CD4-positive, alpha-beta T cell (primary cell): Measurements from ENCODE around the gene FNDC3B. TPM values are rescaled to one million over a fixed set of nuclear protein-coding genes. Genes with fewer than 3 reads are reported as not detected.

Source experiments
- ATAC-seq: fragments of 200-7000 bp; cut with Tn5 transposase; one replicate; pipeline ENCODE4 v1.10.0; 2022; ENCODE audit warnings: mild to moderate bottlenecking; ENCODE audit not compliant: poor library complexity
- CTCF ChIA-PET: fragments of 350-600 bp; sonication (Branson Sonifier 250); formaldehyde crosslinking; loops from one replicate; lab custom pipeline; 2021; ENCODE audit warnings: antibody characterized with exemption, inconsistent platforms; lab: Charles Lee
- POLR2A ChIA-PET: fragments of 350-600 bp; sonication (Branson Sonifier 250); formaldehyde crosslinking; loops from one replicate; lab custom pipeline; 2021; ENCODE audit warnings: antibody characterized with exemption, inconsistent platforms; lab: Charles Lee
- DNase-seq, 14 experiments: peaks; one replicate each; pipeline ENCODE4 v3.0.0-alpha.2; 2013 to 2020; ENCODE audit warnings: mixed read lengths in 2 of 14
- H3K27ac ChIP-seq, 2 donors: one replicate each; pipeline versions ENCODE4 v1.5.1 to v1.7.0; 2013; ENCODE audit warnings: low read length in 2 of 2, low read depth in 1 of 2, mild to moderate bottlenecking in 1 of 2
- H3K27me3 ChIP-seq, 2 experiments: 1 replicate in 1 of 2; 2 replicates in 1 of 2; pipeline versions ENCODE4 v1.6.1 to v1.7.0; 2013; ENCODE audit warnings: low read length in 2 of 2, control low read depth in 1 of 2, mild to moderate bottlenecking in 1 of 2, moderate library complexity in 1 of 2; ENCODE audit not compliant: insufficient read depth in 2 of 2, control insufficient read depth in 1 of 2
- H3K36me3 ChIP-seq: one replicate; pipeline ENCODE4 v1.6.1; 2013; ENCODE audit warnings: low read length, control low read depth; ENCODE audit not compliant: insufficient read depth
- H3K4me1 ChIP-seq: one replicate; pipeline ENCODE4 v1.6.1; 2013; ENCODE audit warnings: low read length, control low read depth; ENCODE audit not compliant: insufficient read depth
- H3K4me3 ChIP-seq: one replicate; pipeline ENCODE4 v1.5.1; 2013; ENCODE audit warnings: mild to moderate bottlenecking, low read length, moderate library complexity
- H3K9me3 ChIP-seq, 2 experiments: 1 replicate in 1 of 2; 2 replicates in 1 of 2; pipeline versions ENCODE4 v1.6.1 to v1.7.0; 2013; ENCODE audit warnings: low read length in 2 of 2, mild to moderate bottlenecking in 2 of 2, control low read depth in 1 of 2, moderate library complexity in 1 of 2; ENCODE audit not compliant: control insufficient read depth in 1 of 2, insufficient read depth in 1 of 2
- H3K27ac Mint-ChIP-seq: one replicate; pipeline ENCODE4 v1.8.0; 2020; ENCODE audit warnings: mixed read lengths
- H3K27me3 Mint-ChIP-seq: one replicate; pipeline ENCODE4 v1.8.0; 2021; ENCODE audit warnings: mixed read lengths
- H3K36me3 Mint-ChIP-seq: one replicate; pipeline ENCODE4 v1.8.0; 2021; ENCODE audit warnings: low read depth, mixed read lengths
- H3K4me1 Mint-ChIP-seq: one replicate; pipeline ENCODE4 v1.8.0; 2021; ENCODE audit warnings: low read depth, mixed read lengths
- H3K4me3 Mint-ChIP-seq: one replicate; pipeline ENCODE4 v1.8.0; 2020; ENCODE audit warnings: mild to moderate bottlenecking, mixed read lengths
- H3K9me3 Mint-ChIP-seq: one replicate; pipeline ENCODE4 v1.8.0; 2020; ENCODE audit warnings: mixed read lengths
- intact Hi-C, 2 experiments: fragments of 100-400 bp; cut with DNase I in 1 of 2; cut with micrococcal nuclease in 1 of 2; formaldehyde crosslinking; loops; one replicate each; pipeline versions ENCODE4 v1.15.1 to v1.9.0; 2023 to 2025; cut with DNase I, micrococcal nuclease
- total RNA-seq, 174 experiments: library from RNA in 2 of 174; stranded (reverse) in 2 of 174; gene quantifications; one replicate each; pipeline ENCODE4 v1.2.3 and lab custom pipeline; 2021 to 2026
- TF ChIP-seq, protein P1 (sequence below): fragments of 200-600 bp; IDR thresholded peaks from one replicate; pipeline ENCODE4 v1.8.0; 2022; ENCODE audit warnings: antibody characterized with exemption, mild to moderate bottlenecking

The FNDC3B gene
- total RNA-seq, 2 experiments from 2014 or later: 26.1 to 28.7 TPM

DNA sequence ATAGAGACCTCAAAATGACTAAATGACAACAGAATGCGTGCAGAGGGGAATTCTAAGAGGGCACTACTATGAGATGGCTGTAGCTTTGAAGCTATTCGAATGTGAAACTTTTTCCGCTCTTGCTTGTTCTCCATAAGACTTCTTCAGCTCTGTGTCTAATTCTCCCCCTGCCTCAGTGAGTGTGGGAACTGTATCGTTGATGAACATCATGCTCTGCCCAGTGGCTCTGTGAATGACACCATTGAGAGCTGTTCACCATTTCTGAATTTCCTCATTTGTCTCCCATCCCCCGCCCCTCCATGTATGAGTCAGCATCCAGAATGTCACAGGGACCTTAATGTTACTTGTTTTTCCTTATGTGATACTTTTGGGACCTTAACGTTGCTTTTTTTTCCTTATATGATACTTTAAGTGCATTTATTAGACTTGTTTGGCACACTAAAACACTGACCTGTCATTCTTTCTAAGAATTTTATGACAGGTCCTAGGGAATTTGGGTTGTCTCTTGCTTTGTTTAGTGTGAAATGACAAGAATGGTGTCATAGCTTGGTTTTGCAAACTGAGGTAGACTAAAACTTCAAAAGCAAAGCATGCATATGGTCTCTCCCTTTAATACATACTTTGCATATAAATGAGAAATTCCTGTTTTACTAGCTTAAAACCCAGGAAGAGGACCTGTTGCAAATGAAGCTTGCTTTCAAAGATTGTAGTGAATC lies 99.6 kb downstream of the FNDC3B start:
- no peak overlapping the region for H3K27ac ChIP-seq
- H3K4me1 Mint-ChIP-seq: peaks cover 54% of the 10 kb centered on the region
- ChIA-PET POLR2A (interaction anchor here (0.6 kb wide), 1 partner anchor 93 kb away, joined by 3 read pairs; no protein-coding TSS in a partner anchor), CTCF (interaction anchor here (0.6 to 1.0 kb wide), 4 partner anchors 8 to 110 kb away, joined by 3 to 5 read pairs (median 4); no protein-coding TSS in a partner anchor)
- no peaks in the 10 kb centered on the region for H3K9me3 ChIP-seq
- no peaks in the 10 kb centered on the region for H3K9me3 Mint-ChIP-seq
- DNase-seq (peak in 5 of 14 experiments; percentile 6 to 68 (median 46)), ATAC-seq (no peak)
- H3K36me3 ChIP-seq: no peaks in the 10 kb centered on the region
- intact Hi-C loops: no loop called here
- H3K27ac Mint-ChIP-seq: no peak overlapping the region
- no peak overlapping the region for H3K4me3 Mint-ChIP-seq
- H3K27me3 Mint-ChIP-seq: no peaks in the 10 kb centered on the region
- H3K4me3 ChIP-seq: no peak overlapping the region
- peaks cover 26% of the 10 kb centered on the region for H3K4me1 ChIP-seq
- TF ChIP-seq, protein P1, sequence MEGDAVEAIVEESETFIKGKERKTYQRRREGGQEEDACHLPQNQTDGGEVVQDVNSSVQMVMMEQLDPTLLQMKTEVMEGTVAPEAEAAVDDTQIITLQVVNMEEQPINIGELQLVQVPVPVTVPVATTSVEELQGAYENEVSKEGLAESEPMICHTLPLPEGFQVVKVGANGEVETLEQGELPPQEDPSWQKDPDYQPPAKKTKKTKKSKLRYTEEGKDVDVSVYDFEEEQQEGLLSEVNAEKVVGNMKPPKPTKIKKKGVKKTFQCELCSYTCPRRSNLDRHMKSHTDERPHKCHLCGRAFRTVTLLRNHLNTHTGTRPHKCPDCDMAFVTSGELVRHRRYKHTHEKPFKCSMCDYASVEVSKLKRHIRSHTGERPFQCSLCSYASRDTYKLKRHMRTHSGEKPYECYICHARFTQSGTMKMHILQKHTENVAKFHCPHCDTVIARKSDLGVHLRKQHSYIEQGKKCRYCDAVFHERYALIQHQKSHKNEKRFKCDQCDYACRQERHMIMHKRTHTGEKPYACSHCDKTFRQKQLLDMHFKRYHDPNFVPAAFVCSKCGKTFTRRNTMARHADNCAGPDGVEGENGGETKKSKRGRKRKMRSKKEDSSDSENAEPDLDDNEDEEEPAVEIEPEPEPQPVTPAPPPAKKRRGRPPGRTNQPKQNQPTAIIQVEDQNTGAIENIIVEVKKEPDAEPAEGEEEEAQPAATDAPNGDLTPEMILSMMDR: no peak
- peaks cover under 1% of the 10 kb centered on the region for H3K36me3 Mint-ChIP-seq
- no peaks in the 10 kb centered on the region for H3K27me3 ChIP-seq

DNA sequence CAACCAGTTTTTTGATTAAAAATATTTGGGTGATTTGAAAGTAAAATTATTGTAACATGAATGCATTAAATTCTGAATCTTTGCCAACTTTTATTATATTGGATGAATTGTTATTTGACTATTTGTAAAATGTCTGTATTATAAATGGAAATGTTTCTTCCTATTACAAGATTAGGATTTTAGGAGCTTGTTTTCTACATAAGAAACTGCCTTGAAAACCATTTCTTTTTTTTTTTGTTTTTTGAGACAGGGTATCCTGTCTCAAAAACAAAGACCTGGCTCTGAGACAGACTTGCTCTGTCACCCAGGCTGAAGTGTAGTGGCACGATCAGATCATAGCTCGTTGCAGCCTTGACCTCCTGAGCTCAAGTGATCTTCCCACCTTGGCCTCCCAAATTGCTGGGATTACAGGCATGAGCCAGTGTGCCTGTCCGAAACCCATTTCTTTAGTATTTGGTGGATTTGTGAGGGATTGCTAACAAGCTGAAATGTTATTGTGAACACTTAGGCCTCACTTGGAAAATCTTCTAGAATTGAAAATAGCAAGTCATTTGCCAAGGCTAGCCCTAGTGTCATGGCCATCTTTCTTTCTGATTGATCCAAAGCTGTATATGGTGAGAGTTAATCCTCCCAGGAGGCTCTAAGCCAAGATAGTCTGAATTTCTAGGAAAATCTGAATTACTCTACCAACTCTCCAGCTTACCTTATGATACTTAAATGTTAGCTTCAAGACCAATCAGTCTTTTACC lies 100.3 kb downstream of the FNDC3B start:
- Histone ChIP-seq H3K4me3 (no peak overlapping the region), H3K4me1 (peaks cover 25% of the 10 kb centered on the region), H3K27me3 (no peaks in the 10 kb centered on the region), H3K36me3 (no peaks in the 10 kb centered on the region), H3K27ac (no peak overlapping the region), H3K9me3 (no peaks in the 10 kb centered on the region)
- H3K27ac Mint-ChIP-seq: no peak overlapping the region
- no peaks in the 10 kb centered on the region for H3K27me3 Mint-ChIP-seq
- TF ChIP-seq, protein P1: no peak
- DNase-seq (no peak), ATAC-seq (no peak)
- no peak overlapping the region for H3K4me3 Mint-ChIP-seq
- ChIA-PET CTCF (interaction anchor here (0.6 to 1.0 kb wide), 5 partner anchors 8 to 110 kb away, joined by 3 to 5 read pairs (median 3); no protein-coding TSS in a partner anchor), POLR2A (interaction anchor here (0.6 kb wide), 1 partner anchor 94 kb away, joined by 3 read pairs; no protein-coding TSS in a partner anchor)
- no peaks in the 10 kb centered on the region for H3K36me3 Mint-ChIP-seq
- peaks cover 57% of the 10 kb centered on the region for H3K4me1 Mint-ChIP-seq
- no peaks in the 10 kb centered on the region for H3K9me3 Mint-ChIP-seq
- intact Hi-C loops: no loop called here

DNA sequence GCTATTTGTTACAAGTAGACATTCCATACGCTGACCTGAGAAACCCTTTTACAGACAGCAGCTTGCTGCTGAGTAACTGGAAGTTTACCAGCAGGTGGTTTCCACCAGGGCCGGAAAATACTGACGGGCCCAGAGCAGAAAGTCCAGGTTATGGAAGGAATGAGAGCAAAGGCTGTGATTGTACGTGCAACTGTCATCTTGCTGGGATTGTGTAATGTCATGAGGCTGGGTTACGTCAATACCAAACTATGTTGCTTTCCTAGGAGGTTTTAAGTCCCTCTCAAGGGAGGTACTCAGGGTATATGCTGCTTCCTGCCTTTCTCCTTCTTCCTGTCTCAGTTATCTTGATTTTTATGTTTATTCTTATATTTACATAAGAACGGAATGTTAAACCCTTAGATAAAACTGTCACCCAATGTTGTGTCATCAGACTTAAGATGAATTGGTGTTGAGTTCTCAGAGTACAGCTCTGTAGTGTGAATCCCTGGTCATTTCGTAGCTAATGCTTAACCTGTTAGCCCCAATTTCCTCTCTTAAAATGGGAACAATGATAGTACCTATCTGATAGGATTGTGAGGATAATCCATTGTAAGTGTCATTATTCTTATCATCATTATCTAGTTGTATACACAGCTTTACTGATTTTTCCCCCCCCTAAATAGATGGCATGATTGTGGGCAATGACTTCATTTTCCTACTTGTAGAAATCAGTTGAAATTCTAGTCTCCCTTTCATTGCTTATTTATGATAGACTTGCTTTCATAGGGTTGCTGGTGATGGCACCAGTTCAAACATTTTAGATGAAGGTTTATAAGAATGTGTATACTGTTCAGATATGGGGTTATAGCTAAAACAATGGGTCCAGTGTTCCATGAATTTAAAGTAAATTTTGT lies 101.4 kb downstream of the FNDC3B start:
- Histone ChIP-seq H3K4me1 (peaks cover 20% of the 10 kb centered on the region), H3K4me3 (no peak overlapping the region), H3K36me3 (no peaks in the 10 kb centered on the region), H3K9me3 (no peaks in the 10 kb centered on the region), H3K27ac (no peak overlapping the region), H3K27me3 (no peaks in the 10 kb centered on the region)
- Mint-ChIP-seq H3K36me3 (no peaks in the 10 kb centered on the region), H3K27me3 (no peaks in the 10 kb centered on the region), H3K4me3 (no peak overlapping the region), H3K27ac (no peak overlapping the region), H3K4me1 (peaks cover 56% of the 10 kb centered on the region), H3K9me3 (no peaks in the 10 kb centered on the region)
- intact Hi-C loops: no loop called here
- DNase-seq (peak in 2 of 14 experiments; percentile 58 to 74), ATAC-seq (no peak)
- POLR2A ChIA-PET: interaction anchor here (0.6 kb wide), 1 partner anchor 1118 kb away, joined by 4 read pairs; no protein-coding TSS in a partner anchor
- CTCF ChIA-PET: interaction anchor here (0.9 kb wide), 1 partner anchor 8 kb away, joined by 3 read pairs; no protein-coding TSS in a partner anchor
- TF ChIP-seq, protein P1: no peak
